LoVo (cell line): ENCODE data around the gene LAIR2.
A peak's percentile ranks its signal among the peaks of the same experiment; 100 is the strongest.

ENCODE experiments used
- DNase-seq: peaks from one replicate; pipeline ENCODE4 v3.0.0-alpha.2; 2016; ENCODE audit warnings: low spot score

LAIR2 gene

GRCh38 chr19:54502518-54503048 lies at the start of gene LAIR2:
TSS of gene LAIR2 (plus strand) at chr19:54502831. CDS start at chr19:54502919, 88 bp downstream.
- DNase-seq = no peak

- no peak for DNase-seq
Measured at GRCh38 chr19:54453921-54454780, 48.5 kb upstream of the LAIR2 start.

- no peak for DNase-seq
Measured at GRCh38 chr19:54454781-54455675, 47.6 kb upstream of the LAIR2 start.

- no peak for DNase-seq
Measured at GRCh38 chr19:54455786-54456422, 46.7 kb upstream of the LAIR2 start.

- DNase-seq = no peak
Measured at GRCh38 chr19:54456423-54457373, 45.9 kb upstream of the LAIR2 start.

GRCh38 chr19:54457773-54458647 lies 44.6 kb upstream of the LAIR2 start:
- no peak for DNase-seq

GRCh38 chr19:54458648-54459281 lies 43.9 kb upstream of the LAIR2 start:
- no peak for DNase-seq

GRCh38 chr19:54459282-54460229 lies 43.1 kb upstream of the LAIR2 start:
- DNase-seq = no peak

- DNase-seq = no peak
Measured at GRCh38 chr19:54460230-54461005, 42.2 kb upstream of the LAIR2 start.

GRCh38 chr19:54461210-54461609 lies 41.4 kb upstream of the LAIR2 start:
- no peak for DNase-seq

GRCh38 chr19:54461613-54462012 lies 41.0 kb upstream of the LAIR2 start:
- no peak for DNase-seq

- DNase-seq = no peak
Measured at GRCh38 chr19:54462047-54462654, 40.5 kb upstream of the LAIR2 start.

- peak; percentile 53 for DNase-seq
Measured at GRCh38 chr19:54462655-54463530, 39.7 kb upstream of the LAIR2 start.

GRCh38 chr19:54463531-54464043 lies 39.0 kb upstream of the LAIR2 start, which contains the start of gene LENG9:
TSS of gene LENG9 (minus strand) at chr19:54463778. CDS start at chr19:54463526, 252 bp downstream.
- DNase-seq = peak; percentile 100

GRCh38 chr19:54464044-54464629 lies 38.5 kb upstream of the LAIR2 start:
- DNase-seq = peak; percentile 98
